GM11168 (cell line): Measurements from ENCODE around the gene RPAP3.

ENCODE experiments used
- in situ Hi-C: fragments of 300-500 bp; cut with MboI; formaldehyde crosslinking; loops from one replicate; pipeline ENCODE4 v1.12.0; 2022; ENCODE audit warnings: low sequenced_read_pairs; ENCODE audit not compliant: unreplicated experiment

The RPAP3 gene

DNA sequence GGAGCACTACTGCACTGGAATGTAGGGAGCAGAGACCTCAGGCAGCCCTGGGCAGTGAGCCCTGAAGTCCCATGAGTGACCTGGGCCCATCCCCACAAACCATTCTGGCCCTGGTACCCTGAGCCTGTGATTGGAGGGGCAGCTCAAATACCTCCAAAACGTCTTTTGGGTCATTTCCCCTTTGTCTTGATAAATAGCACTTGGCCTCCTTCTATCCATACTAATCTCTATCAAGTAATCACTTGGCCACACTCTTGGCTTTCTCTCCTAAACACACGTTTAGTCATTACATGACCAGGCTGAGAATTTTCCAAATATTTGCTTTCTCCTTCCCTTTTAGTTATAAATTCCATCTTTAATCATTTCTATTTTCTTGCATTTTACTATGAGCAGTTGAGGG lies 91.3 kb downstream of the RPAP3 start:
- in situ Hi-C loops: no loop called here

DNA sequence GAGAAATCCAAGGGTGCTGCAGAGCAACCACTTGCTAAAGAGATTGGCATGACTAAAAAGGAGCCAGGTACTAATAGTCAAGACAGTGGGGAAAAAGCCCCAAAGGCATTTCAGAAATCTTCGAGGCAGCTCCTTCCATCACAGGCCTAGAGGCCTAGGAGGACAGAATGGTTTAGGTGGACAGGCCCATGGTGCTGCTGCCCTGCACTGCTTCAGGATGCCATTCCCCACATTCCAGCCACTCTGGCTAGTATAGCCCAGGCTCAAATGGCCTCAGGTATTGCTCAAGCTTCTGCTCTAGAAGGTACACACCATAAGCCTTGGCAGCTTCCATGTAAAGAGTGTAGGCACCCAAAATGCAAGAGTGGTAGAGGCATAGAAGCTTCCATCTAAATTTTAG lies 92.9 kb downstream of the RPAP3 start:
- in situ Hi-C loops: no loop called here

DNA sequence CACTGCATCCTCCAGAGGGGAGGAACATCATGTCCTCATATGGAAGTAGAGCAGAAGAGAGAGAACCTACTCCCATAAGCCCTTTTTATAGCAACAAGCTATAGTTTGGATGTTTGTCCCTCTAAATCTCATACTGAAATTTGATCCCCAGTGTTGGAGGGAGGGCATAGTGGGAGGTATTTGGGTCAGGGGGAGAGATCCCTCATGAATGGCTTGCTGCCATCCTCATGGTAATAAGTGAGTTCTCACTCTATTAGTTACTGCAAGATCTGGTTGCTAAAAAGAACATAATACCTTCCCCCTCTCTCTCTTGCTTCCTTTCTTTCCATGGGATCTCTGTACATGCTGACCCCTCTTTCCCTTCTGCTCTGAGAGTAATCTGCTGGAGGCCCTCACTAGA lies 93.9 kb downstream of the RPAP3 start:
- in situ Hi-C loops: no loop called here
